ENCODE results near the gene GTF2I.
"Not testable (repeated sequence)": the region's sequence is repeated elsewhere in the genome, so short reads cannot be mapped to it uniquely, and the experiment has no call there.

Gene GTF2I

GRCh38 chr7:74773760-74774750 lies 116.5 kb downstream of the GTF2I start, which contains the start of gene NCF1:
TSS of gene NCF1 (plus strand) at chr7:74774011. CDS start at chr7:74774032, 21 bp downstream.
- DNase-seq (ENCODE audit: low read depth in 3 of 3, low spot score in 1 of 3) = not testable (repeated sequence)

DNA sequence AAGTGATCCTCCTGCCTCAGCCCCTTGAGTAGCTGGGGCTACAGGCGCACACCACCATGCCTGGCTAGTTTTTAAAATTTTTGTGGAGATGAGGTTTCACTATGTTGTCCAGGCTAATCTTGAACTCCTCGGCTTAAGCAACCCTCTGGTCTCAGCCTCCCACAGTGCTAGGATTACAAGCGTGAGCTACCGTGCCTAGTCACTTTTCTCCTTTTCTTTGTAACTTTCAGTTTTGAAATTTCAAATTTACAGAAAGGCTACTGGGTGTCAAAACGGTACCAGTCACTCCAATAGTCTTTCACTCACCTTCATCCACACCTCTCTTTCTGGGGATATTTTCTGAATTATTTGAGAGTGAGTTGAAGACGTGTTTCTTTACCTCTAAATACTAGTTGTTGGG lies 117.6 kb downstream of the GTF2I start:
- DNase-seq (ENCODE audit: low read depth in 3 of 3, low spot score in 1 of 3) = not testable (repeated sequence)

GRCh38 chr7:74779053-74779452 lies 121.5 kb downstream of the GTF2I start:
- not testable (repeated sequence) for DNase-seq (ENCODE audit: low read depth in 3 of 3, low spot score in 1 of 3)

- DNase-seq (ENCODE audit: low read depth in 3 of 3, low spot score in 1 of 3) = not testable (repeated sequence)
These were observed 124.2 kb downstream of the GTF2I start for GRCh38 chr7:74781746-74782145.

GRCh38 chr7:74783595-74783994 lies 126.1 kb downstream of the GTF2I start:
- DNase-seq (ENCODE audit: low read depth in 3 of 3, low spot score in 1 of 3) = not testable (repeated sequence)

DNA sequence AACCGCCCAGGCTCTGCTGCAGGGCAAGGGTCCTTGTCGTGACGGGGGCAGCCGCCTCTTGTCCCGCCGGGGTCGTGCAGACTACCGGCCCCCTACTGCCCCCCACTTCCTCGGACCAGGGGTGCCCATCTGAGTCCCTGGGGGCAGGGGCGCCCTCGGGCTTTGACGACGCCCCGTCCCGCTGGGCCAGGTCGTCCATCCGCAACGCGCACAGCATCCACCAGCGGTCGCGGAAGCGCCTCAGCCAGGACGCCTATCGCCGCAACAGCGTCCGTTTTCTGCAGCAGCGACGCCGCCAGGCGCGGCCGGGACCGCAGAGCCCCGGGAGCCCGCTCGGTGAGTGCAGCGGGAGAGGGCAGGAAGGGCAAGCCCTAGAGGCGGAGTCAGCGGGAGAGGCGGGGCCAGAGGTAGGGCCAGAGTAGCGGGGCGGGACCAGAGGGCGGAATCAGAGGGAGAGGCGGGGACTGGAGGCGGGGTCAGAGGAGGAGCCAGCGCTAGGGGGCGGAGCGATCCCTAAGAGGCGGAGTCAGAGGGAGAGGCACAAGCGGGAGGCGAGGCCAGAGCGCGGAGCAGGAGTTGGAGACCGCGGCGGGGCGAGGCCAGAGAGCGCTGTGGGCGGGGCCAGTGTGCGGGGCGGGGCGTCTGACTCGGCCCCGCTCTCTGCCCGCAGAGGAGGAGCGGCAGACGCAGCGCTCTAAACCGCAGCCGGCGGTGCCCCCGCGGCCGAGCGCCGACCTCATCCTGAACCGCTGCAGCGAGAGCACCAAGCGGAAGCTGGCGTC lies 131.0 kb downstream of the GTF2I start:
- DNase-seq (ENCODE audit: low read depth in 3 of 3, low spot score in 1 of 3) = peak; percentile 89 to 97 (median 96)

DNA sequence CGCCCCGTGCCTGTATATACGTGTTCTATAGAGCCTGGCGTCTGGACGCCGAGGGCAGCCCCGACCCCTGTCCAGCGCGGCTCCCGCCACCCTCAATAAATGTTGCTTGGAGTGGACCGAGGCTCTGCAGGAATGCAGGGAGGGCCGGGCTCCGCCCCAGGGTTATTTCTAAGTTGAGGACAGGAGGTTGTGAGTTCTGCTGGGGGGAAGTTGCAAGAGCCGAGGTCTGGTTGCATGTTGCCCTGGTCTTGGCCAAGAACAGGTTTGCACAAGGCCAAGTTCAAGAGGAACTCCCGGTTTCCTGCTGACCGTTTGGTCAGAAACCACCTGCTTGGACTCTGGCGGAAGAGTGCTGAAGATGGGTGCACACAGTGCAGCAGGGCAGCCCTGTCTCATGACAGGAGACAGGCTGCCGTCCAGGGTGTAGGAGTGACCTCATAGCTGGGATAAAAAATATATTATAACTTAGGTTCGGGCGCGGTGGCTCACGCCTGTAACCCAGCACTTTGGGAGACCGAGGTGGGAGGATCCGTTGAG lies 131.8 kb downstream of the GTF2I start:
- DNase-seq (ENCODE audit: low read depth in 3 of 3, low spot score in 1 of 3) = not testable (repeated sequence)

DNA sequence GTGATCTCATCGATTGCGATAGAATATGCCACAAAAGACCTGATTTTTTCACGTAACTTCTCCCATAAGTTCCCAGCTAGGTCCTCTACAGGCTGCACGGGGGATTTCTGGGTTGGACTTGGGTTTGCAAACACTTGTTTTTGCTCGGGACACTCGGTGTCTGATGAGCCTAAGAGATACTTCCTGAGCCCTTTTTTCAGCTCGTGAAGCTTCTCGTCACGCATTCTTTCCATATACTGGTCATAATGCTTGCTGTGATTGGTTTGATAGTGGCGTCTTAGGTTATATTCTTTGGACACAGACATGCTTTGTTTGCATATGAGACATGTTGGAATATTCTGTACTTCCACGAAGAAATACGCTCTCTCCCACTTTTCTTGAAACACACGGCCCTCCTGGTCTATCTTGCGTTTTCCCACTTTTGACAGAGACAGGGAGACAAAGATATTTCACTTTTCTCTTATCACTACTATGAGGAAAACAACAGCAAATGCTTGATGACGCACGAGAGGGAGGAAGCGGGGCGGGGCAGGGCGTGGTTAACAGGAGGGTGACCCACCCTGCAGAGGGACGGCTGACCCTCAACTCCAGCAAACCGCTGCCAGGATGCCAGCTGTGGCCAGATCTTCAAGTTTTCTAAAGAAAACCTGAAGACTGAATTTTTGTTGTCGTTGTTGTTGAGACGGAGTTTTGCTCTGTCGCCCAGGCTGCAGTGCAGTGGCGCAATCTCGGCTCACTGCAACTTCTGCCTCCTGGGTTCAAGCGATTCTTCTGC lies 140.5 kb downstream of the GTF2I start:
- not testable (repeated sequence) for DNase-seq (ENCODE audit: low read depth in 3 of 3, low spot score in 1 of 3)

- DNase-seq (ENCODE audit: low read depth in 3 of 3, low spot score in 1 of 3) = not testable (repeated sequence)
These were observed 141.1 kb downstream of the GTF2I start for GRCh38 chr7:74798644-74799043.

Data from stimulated activated CD4-positive, alpha-beta T cell treated with anti-CD3 and anti-CD28 coated beads, TNF-alpha, amount 100 ng/mL, for 1 hour (primary cell).